HG03135 (cell line): Measurements from ENCODE around the gene RNF126.
"Not testable (repeated sequence)": the region's sequence is repeated elsewhere in the genome, so short reads cannot be mapped to it uniquely, and the experiment has no call there.

Experiments
- ATAC-seq: cut with Tn5 transposase; IDR thresholded peaks from one replicate; pipeline ENCODE4 v1.9.1; 2021; ENCODE audit warnings: mild to moderate bottlenecking, moderate library complexity; ENCODE audit not compliant: unreplicated experiment

Gene RNF126

GRCh38 chr19:616062-616700 is 46.8 kb downstream of the RNF126 start:
- no peak for ATAC-seq

GRCh38 chr19:615619-616018 is 47.4 kb downstream of the RNF126 start:
- ATAC-seq = no peak

- no peak for ATAC-seq
Measured at GRCh38 chr19:613732-614567, 49.1 kb downstream of the RNF126 start.

GRCh38 chr19:612941-613340 is 50.1 kb downstream of the RNF126 start:
- ATAC-seq = no peak

GRCh38 chr19:611481-611868 is 51.5 kb downstream of the RNF126 start:
- ATAC-seq = no peak

- ATAC-seq = no peak
Measured at GRCh38 chr19:610801-611480, 52.1 kb downstream of the RNF126 start.

- ATAC-seq = no peak
Measured at GRCh38 chr19:610071-610800, 52.8 kb downstream of the RNF126 start.

- no peak for ATAC-seq
Measured at GRCh38 chr19:609004-609346, 54.0 kb downstream of the RNF126 start.

- ATAC-seq = no peak
Measured at GRCh38 chr19:608155-609003, 54.6 kb downstream of the RNF126 start.

- no peak for ATAC-seq
Measured at GRCh38 chr19:607301-608154, 55.5 kb downstream of the RNF126 start.

- not testable (repeated sequence) for ATAC-seq
Measured at GRCh38 chr19:605061-605971, 57.7 kb downstream of the RNF126 start.

- ATAC-seq = no peak
Measured at GRCh38 chr19:604355-604754, 58.7 kb downstream of the RNF126 start.

GRCh38 chr19:603779-604178 is 59.2 kb downstream of the RNF126 start:
- not testable (repeated sequence) for ATAC-seq

- ATAC-seq = not testable (repeated sequence)
Measured at GRCh38 chr19:603302-603639, 59.7 kb downstream of the RNF126 start.

GRCh38 chr19:602391-603301 is 60.4 kb downstream of the RNF126 start:
- ATAC-seq = no peak

GRCh38 chr19:601790-602189 is 61.2 kb downstream of the RNF126 start:
- ATAC-seq = no peak

- no peak for ATAC-seq
Measured at GRCh38 chr19:601310-601709, 61.7 kb downstream of the RNF126 start.
